NCI-H748 treated with DMSO at 0.1 percent for 48 hours (cell line): ENCODE data around the gene MSL2.
"Not testable (repeated sequence)": the region's sequence is repeated elsewhere in the genome, so short reads cannot be mapped to it uniquely, and the experiment has no call there.

Experiments used
- DNase-seq: peaks from one replicate; lab custom pipeline; 2025; lab: John Stamatoyannopoulos, UW

MSL2 gene

GRCh38 chr3:136192195-136192594, 3.9 kb downstream of the MSL2 start:
- not testable (repeated sequence) for DNase-seq

- no peak for DNase-seq
Measured at GRCh38 chr3:136189859-136190617, 6.1 kb downstream of the MSL2 start.

GRCh38 chr3:136189043-136189442, 7.1 kb downstream of the MSL2 start:
- DNase-seq: no peak

GRCh38 chr3:136187868-136188267, 8.3 kb downstream of the MSL2 start:
- DNase-seq: no peak

- DNase-seq: no peak
Measured at GRCh38 chr3:136186846-136187245, 9.3 kb downstream of the MSL2 start.

GRCh38 chr3:136186344-136186743, 9.8 kb downstream of the MSL2 start:
- no peak for DNase-seq

- no peak for DNase-seq
Measured at GRCh38 chr3:136184703-136185102, 11.4 kb downstream of the MSL2 start.

GRCh38 chr3:136181741-136182140, 14.4 kb downstream of the MSL2 start:
- no peak for DNase-seq

- DNase-seq: no peak
Measured at GRCh38 chr3:136177876-136178275, 18.3 kb downstream of the MSL2 start.

- no peak for DNase-seq
Measured at GRCh38 chr3:136173939-136174490, 22.1 kb downstream of the MSL2 start.

- DNase-seq: no peak
Measured at GRCh38 chr3:136171097-136171542, 25.0 kb downstream of the MSL2 start.

GRCh38 chr3:136168236-136168635, 27.9 kb downstream of the MSL2 start:
- DNase-seq: not testable (repeated sequence)

- peak; percentile 4 for DNase-seq
Measured at GRCh38 chr3:136166507-136166906, 29.6 kb downstream of the MSL2 start.

GRCh38 chr3:136163607-136164006, 32.5 kb downstream of the MSL2 start:
- not testable (repeated sequence) for DNase-seq

GRCh38 chr3:136162322-136162721, 33.8 kb downstream of the MSL2 start:
- no peak for DNase-seq

- no peak for DNase-seq
Measured at GRCh38 chr3:136161516-136161915, 34.6 kb downstream of the MSL2 start.

GRCh38 chr3:136152963-136153362, 43.2 kb downstream of the MSL2 start:
- DNase-seq: no peak

GRCh38 chr3:136152176-136152843, 43.8 kb downstream of the MSL2 start:
- DNase-seq: no peak

GRCh38 chr3:136151219-136151618, 44.9 kb downstream of the MSL2 start:
- DNase-seq: no peak

GRCh38 chr3:136149667-136150066, 46.5 kb downstream of the MSL2 start:
- DNase-seq: no peak

- no peak for DNase-seq
Measured at GRCh38 chr3:136146981-136147729, 49.0 kb downstream of the MSL2 start.

- not testable (repeated sequence) for DNase-seq
Measured at GRCh38 chr3:136144397-136144796, 51.7 kb downstream of the MSL2 start.
